NCI-H2029 treated with DMSO at 0.1 percent for 48 hours (cell line): ENCODE results near the gene LASP1.
"Not testable (repeated sequence)": the region's sequence is repeated elsewhere in the genome, so short reads cannot be mapped to it uniquely, and the experiment has no call there.

Source experiments
- DNase-seq: peaks from one replicate; lab custom pipeline; 2025; lab: John Stamatoyannopoulos, UW

Gene LASP1

GRCh38 chr17:38869526-38870258, at the start of gene LASP1:
LASP1 (plus strand) TSS chr17:38870058; CDS start chr17:38870190, 132 bp downstream.
- DNase-seq = peak; percentile 33

- peak; percentile 63 for DNase-seq
These were observed 44.7 kb upstream of the LASP1 start, which contains the start of gene CWC25 for GRCh38 chr17:38824899-38825761. CWC25 (minus strand) TSS chr17:38825321; CDS start chr17:38825183, 138 bp downstream.

- DNase-seq = no peak
These were observed 44.1 kb upstream of the LASP1 start for GRCh38 chr17:38825762-38826247.

GRCh38 chr17:38844261-38844757, 25.5 kb upstream of the LASP1 start:
- DNase-seq = no peak

GRCh38 chr17:38848557-38848891, 21.3 kb upstream of the LASP1 start:
- DNase-seq = no peak

GRCh38 chr17:38848939-38849605, 20.8 kb upstream of the LASP1 start:
- no peak for DNase-seq

GRCh38 chr17:38850374-38850773, 19.5 kb upstream of the LASP1 start:
- DNase-seq = no peak

- no peak for DNase-seq
These were observed 18.4 kb upstream of the LASP1 start for GRCh38 chr17:38851434-38851833.

GRCh38 chr17:38852771-38853291, 17.0 kb upstream of the LASP1 start:
- no peak for DNase-seq

- peak; percentile 86 for DNase-seq
These were observed 16.3 kb upstream of the LASP1 start, which contains the start of gene RPL23 for GRCh38 chr17:38853292-38854219. RPL23 (minus strand) TSS chr17:38853721; CDS start chr17:38853710, 11 bp downstream.

GRCh38 chr17:38855101-38855714, 14.7 kb upstream of the LASP1 start:
- DNase-seq = not testable (repeated sequence)

GRCh38 chr17:38857271-38857670, 12.6 kb upstream of the LASP1 start:
- no peak for DNase-seq

- no peak for DNase-seq
These were observed 8.4 kb upstream of the LASP1 start for GRCh38 chr17:38861399-38861843.

GRCh38 chr17:38864636-38865398, 5.0 kb upstream of the LASP1 start:
- DNase-seq = no peak

GRCh38 chr17:38867179-38867967, 2.5 kb upstream of the LASP1 start:
- peak; percentile 73 for DNase-seq

- DNase-seq = peak; percentile 73
These were observed 1.7 kb upstream of the LASP1 start for GRCh38 chr17:38867968-38868816.

- peak; percentile 51 for DNase-seq
These were observed 887 bp upstream of the LASP1 start for GRCh38 chr17:38868817-38869525.
